WTC11 (cell line): Measurements from ENCODE around the gene KIRREL2. TPM values are rescaled to one million over a fixed set of nuclear protein-coding genes. Genes with fewer than 3 reads are reported as not detected.

Experiments used
- ATAC-seq: fragments of 200-7000 bp; cut with Tn5 transposase; 2 replicates; pipeline ENCODE4 v1.10.0; 2021; ENCODE audit warnings: mild to moderate bottlenecking, moderate library complexity
- CTCF ChIA-PET: fragments of 300-600 bp; sonication (Branson Sonifier 250); formaldehyde crosslinking; loops from one replicate; lab custom pipeline; 2021; ENCODE audit warnings: antibody characterized with exemption; lab: Charles Lee
- POLR2A ChIA-PET: fragments of 350-600 bp; sonication (Branson Sonifier 250); formaldehyde crosslinking; loops from one replicate; lab custom pipeline; 2021; ENCODE audit warnings: antibody characterized with exemption; lab: Charles Lee
- DNase-seq: peaks from one replicate; pipeline ENCODE4 v3.0.0; 2021; ENCODE audit warnings: low spot score
- H3K27ac Mint-ChIP-seq: 2 replicates; pipeline ENCODE4 v1.8.0; 2021; ENCODE audit warnings: mixed read lengths
- H3K27me3 Mint-ChIP-seq: 2 replicates; pipeline ENCODE4 v1.8.0; 2021; ENCODE audit warnings: low read depth, mild to moderate bottlenecking, moderate library complexity, mixed read lengths
- H3K36me3 Mint-ChIP-seq: 2 replicates; pipeline ENCODE4 v1.8.0; 2021; ENCODE audit warnings: mixed read lengths
- H3K4me1 Mint-ChIP-seq: 2 replicates; pipeline ENCODE4 v1.8.0; 2022; ENCODE audit warnings: mixed read lengths
- H3K4me3 Mint-ChIP-seq: 2 replicates; pipeline ENCODE4 v1.8.0; 2021; ENCODE audit warnings: mild to moderate bottlenecking, moderate library complexity, mixed read lengths
- H3K9me3 Mint-ChIP-seq: 2 replicates; pipeline ENCODE4 v1.8.0; 2021; ENCODE audit warnings: mixed read lengths
- AR ChIP-seq: fragments of 250-450 bp; sonication (Bioruptor Pico); IDR thresholded peaks from 2 replicates; pipeline ENCODE4 v1.9.0; 2021; ENCODE audit warnings: mild to moderate bottlenecking
- ATF6 ChIP-seq: sonication (generic); formaldehyde crosslinking; IDR thresholded peaks from 2 replicates; pipeline ENCODE4 v1.8.1; 2023; ENCODE audit warnings: mild to moderate bottlenecking, missing genetic modification reagents
- CREB1 ChIP-seq: sonication (generic); formaldehyde crosslinking; IDR thresholded peaks from 2 replicates; pipeline ENCODE4 v1.8.0; 2023; ENCODE audit warnings: mild to moderate bottlenecking, missing genetic modification reagents
- CTCF ChIP-seq: fragments of 200-600 bp; IDR thresholded peaks from 2 replicates; pipeline ENCODE4 v1.8.0; 2022; ENCODE audit warnings: antibody characterized with exemption
- FOXK1 ChIP-seq: sonication (generic); formaldehyde crosslinking; IDR thresholded peaks from 2 replicates; pipeline ENCODE4 v1.8.0; 2022; ENCODE audit warnings: mild to moderate bottlenecking, moderate library complexity, missing genetic modification reagents
- GTF2I ChIP-seq: fragments of 250-450 bp; sonication (Bioruptor Pico); conservative IDR thresholded peaks from 2 replicates; pipeline ENCODE4 v1.4.0; 2021; ENCODE audit warnings: mild to moderate bottlenecking
- IRF1 ChIP-seq: sonication (generic); formaldehyde crosslinking; IDR thresholded peaks from 2 replicates; pipeline ENCODE4 v1.8.0; 2023; ENCODE audit warnings: missing genetic modification reagents
- KAT7 ChIP-seq: sonication (generic); formaldehyde crosslinking; IDR thresholded peaks from 2 replicates; pipeline ENCODE4 v1.8.1; 2023; ENCODE audit warnings: missing genetic modification reagents, mild to moderate bottlenecking, borderline replicate concordance
- MAX ChIP-seq: sonication (generic); formaldehyde crosslinking; IDR thresholded peaks from 2 replicates; pipeline ENCODE4 v1.8.0; 2022; ENCODE audit warnings: mild to moderate bottlenecking, missing genetic modification reagents
- MLX ChIP-seq: sonication (generic); formaldehyde crosslinking; IDR thresholded peaks from 2 replicates; pipeline ENCODE4 v1.8.1; 2023; ENCODE audit warnings: mild to moderate bottlenecking, missing genetic modification reagents, moderate library complexity
- MXD4 ChIP-seq: fragments of 250-450 bp; sonication (Bioruptor Pico); IDR thresholded peaks from 2 replicates; pipeline ENCODE4 v1.8.0; 2021; ENCODE audit warnings: mild to moderate bottlenecking, moderate library complexity, borderline replicate concordance
- OVOL2 ChIP-seq: fragments of 250-450 bp; sonication (Bioruptor Pico); IDR thresholded peaks from 2 replicates; pipeline ENCODE4 v1.9.0; 2021; ENCODE audit warnings: mild to moderate bottlenecking, borderline replicate concordance
- PREB ChIP-seq: sonication (generic); formaldehyde crosslinking; IDR thresholded peaks from 2 replicates; pipeline ENCODE4 v1.8.1; 2022; ENCODE audit warnings: mild to moderate bottlenecking, missing genetic modification reagents, moderate library complexity, borderline replicate concordance
- PRRX2 ChIP-seq: fragments of 250-450 bp; sonication (Bioruptor Pico); IDR thresholded peaks from 2 replicates; pipeline ENCODE4 v1.8.0; 2021; ENCODE audit warnings: mild to moderate bottlenecking
- ZBTB21 ChIP-seq: sonication (generic); formaldehyde crosslinking; IDR thresholded peaks from 2 replicates; pipeline ENCODE4 v1.8.1; 2023; ENCODE audit warnings: mild to moderate bottlenecking, missing genetic modification reagents, borderline replicate concordance
- ZBTB43 ChIP-seq: sonication (generic); formaldehyde crosslinking; IDR thresholded peaks from 2 replicates; pipeline ENCODE4 v1.8.1; 2023; ENCODE audit warnings: mild to moderate bottlenecking, missing genetic modification reagents
- ZNF396 ChIP-seq: fragments of 250-450 bp; sonication (Bioruptor Pico); IDR thresholded peaks from 2 replicates; pipeline ENCODE4 v1.8.0; 2021; ENCODE audit warnings: mild to moderate bottlenecking, moderate library complexity, borderline replicate concordance
- total RNA-seq: library from RNA; stranded (reverse); gene quantifications from 3 replicates; pipeline ENCODE4 v1.2.3, GENCODE V29; 2021

Gene KIRREL2
- total RNA-seq, 1 experiment from 2014 or later: 4.7 TPM

- no peaks in the 10 kb centered on the region for H3K4me1 Mint-ChIP-seq
- DNase-seq: no peak
- H3K36me3 Mint-ChIP-seq: peaks cover 51% of the 10 kb centered on the region
- ATAC-seq: no peak
- no peaks in the 10 kb centered on the region for H3K27me3 Mint-ChIP-seq
- H3K27ac Mint-ChIP-seq: no peak overlapping the region
- H3K9me3 Mint-ChIP-seq: no peaks in the 10 kb centered on the region
- no peak for TF ChIP-seq PREB
- no peak for TF ChIP-seq KAT7
- no peak for TF ChIP-seq OVOL2 (CRISPR knock-in tag)
- TF ChIP-seq MXD4 (CRISPR knock-in tag): no peak
- no peak for TF ChIP-seq CTCF
- no peak for TF ChIP-seq AR (CRISPR knock-in tag)
- TF ChIP-seq CREB1 (CRISPR knock-in tag): no peak
- no peak for TF ChIP-seq ATF6
- no peak for TF ChIP-seq PRRX2
- ChIA-PET CTCF (no interaction called here), POLR2A (no interaction called here)
- H3K4me3 Mint-ChIP-seq: no peak overlapping the region
Measured at GRCh38 chr19:35894342-35894741, 37.6 kb downstream of the KIRREL2 start.

- no peaks in the 10 kb centered on the region for H3K9me3 Mint-ChIP-seq
- POLR2A ChIA-PET: no interaction called here
- no peak overlapping the region for H3K27ac Mint-ChIP-seq
- H3K36me3 Mint-ChIP-seq: peaks cover 38% of the 10 kb centered on the region
- H3K4me3 Mint-ChIP-seq: no peak overlapping the region
- CTCF ChIA-PET: no interaction called here
- H3K27me3 Mint-ChIP-seq: no peaks in the 10 kb centered on the region; the same call in 1 of the 2 replicates
- ATAC-seq (no peak), DNase-seq (no peak)
- no peaks in the 10 kb centered on the region; the same call in 1 of the 2 replicates for H3K4me1 Mint-ChIP-seq
- TF ChIP-seq ZNF396 (CRISPR knock-in tag) (no peak), OVOL2 (CRISPR knock-in tag) (no peak)
Measured at GRCh38 chr19:35895911-35896642, 39.4 kb downstream of the KIRREL2 start.

- Mint-ChIP-seq H3K36me3 (peaks cover 36% of the 10 kb centered on the region), H3K27ac (no peak overlapping the region), H3K27me3 (no peaks in the 10 kb centered on the region; the same call in 1 of the 2 replicates), H3K4me1 (peaks cover under 1% of the 10 kb centered on the region; the same call in 1 of the 2 replicates), H3K4me3 (no peak overlapping the region), H3K9me3 (no peaks in the 10 kb centered on the region)
- ATAC-seq (no peak), DNase-seq (no peak)
- no peak for TF ChIP-seq ZBTB43
- no peak for TF ChIP-seq IRF1 (CRISPR knock-in tag)
- TF ChIP-seq FOXK1 (CRISPR knock-in tag): no peak
- no peak for TF ChIP-seq MLX
- no peak for TF ChIP-seq MAX
- TF ChIP-seq ZBTB21: no peak
- no peak for TF ChIP-seq GTF2I (CRISPR knock-in tag)
- ChIA-PET CTCF (no interaction called here), POLR2A (no interaction called here)
Measured at GRCh38 chr19:35896643-35897040, 39.9 kb downstream of the KIRREL2 start.
